Brain pericyte (primary cell): ENCODE data around the gene ESF1.
A peak's percentile ranks its signal among the peaks of the same experiment; 100 is the strongest.

ENCODE experiments used
- DNase-seq: peaks from one replicate; pipeline ENCODE4 v3.0.0-alpha.2; 2012; ENCODE audit warnings: low read depth, low spot score

Gene ESF1, protein sequence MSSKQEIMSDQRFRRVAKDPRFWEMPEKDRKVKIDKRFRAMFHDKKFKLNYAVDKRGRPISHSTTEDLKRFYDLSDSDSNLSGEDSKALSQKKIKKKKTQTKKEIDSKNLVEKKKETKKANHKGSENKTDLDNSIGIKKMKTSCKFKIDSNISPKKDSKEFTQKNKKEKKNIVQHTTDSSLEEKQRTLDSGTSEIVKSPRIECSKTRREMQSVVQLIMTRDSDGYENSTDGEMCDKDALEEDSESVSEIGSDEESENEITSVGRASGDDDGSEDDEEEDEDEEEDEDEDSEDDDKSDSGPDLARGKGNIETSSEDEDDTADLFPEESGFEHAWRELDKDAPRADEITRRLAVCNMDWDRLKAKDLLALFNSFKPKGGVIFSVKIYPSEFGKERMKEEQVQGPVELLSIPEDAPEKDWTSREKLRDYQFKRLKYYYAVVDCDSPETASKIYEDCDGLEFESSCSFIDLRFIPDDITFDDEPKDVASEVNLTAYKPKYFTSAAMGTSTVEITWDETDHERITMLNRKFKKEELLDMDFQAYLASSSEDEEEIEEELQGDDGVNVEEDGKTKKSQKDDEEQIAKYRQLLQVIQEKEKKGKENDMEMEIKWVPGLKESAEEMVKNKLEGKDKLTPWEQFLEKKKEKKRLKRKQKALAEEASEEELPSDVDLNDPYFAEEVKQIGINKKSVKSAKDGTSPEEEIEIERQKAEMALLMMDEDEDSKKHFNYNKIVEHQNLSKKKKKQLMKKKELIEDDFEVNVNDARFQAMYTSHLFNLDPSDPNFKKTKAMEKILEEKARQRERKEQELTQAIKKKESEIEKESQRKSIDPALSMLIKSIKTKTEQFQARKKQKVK

DNA sequence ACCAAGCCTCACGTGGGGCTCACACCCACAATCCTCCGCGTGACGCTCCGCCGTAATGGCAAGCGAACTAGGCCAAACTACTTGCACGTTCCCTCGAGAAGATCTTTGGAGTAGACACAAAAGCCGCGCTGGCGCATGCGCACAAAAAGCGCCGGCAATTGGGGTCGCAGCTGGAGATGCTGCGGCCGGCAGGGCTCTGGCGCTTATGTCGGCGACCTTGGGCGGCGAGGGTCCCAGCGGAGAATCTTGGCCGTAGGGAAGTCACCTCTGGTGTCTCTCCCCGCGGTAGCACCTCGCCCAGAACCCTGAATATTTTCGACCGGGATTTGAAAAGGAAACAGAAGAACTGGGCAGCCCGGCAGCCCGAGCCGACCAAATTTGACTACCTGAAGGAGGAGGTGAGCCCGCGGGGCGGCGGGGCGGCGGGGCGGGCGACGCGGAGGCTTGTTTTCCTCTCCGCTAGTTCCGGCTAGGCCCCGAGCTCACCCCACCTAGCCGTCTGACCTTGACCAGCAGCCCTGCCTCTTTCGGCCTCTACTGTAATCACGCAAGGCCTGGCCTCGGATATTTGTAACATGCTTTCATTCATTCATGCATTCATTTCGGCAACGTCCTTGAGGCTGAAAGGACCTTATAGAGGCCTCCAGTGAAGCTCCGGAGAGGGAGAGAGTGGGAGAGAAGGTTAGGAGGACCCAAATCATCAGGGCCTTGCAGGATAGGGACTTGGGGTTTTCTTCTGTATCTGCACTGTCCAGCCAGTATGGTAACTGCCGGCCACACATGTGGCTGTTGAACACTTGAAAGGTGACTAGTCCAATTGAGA is at the start of gene ESF1, which contains the start of gene NDUFAF5:
TSS of gene ESF1 (minus strand) at position 27 of the 823 bp plus-strand sequence. CDS start 1,779 bp downstream, outside the sequence.
TSS of gene NDUFAF5 (plus strand) at position 136 of the 823 bp plus-strand sequence. CDS start at position 177, 41 bp downstream.
- DNase-seq: peak; percentile 88

DNA sequence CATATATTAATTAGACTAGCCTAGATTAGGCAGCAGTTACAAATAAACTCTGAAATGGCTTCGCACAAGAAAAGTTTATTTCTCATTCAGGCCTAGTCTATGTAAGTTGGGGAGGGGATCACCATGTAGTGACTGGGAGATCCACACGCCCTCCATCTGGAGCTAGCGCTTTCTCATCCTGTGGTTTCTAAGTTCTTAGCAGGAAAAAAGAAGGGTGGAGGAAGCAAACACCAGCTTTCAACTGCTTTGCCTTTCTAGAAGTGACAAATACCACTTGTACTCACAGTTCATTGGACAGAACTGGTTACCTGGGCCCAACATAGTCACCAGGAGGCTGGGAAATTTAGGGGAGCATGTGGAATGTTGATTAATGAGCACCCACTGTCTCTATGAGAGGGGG is 46.8 kb upstream of the ESF1 start:
- DNase-seq: no peak

DNA sequence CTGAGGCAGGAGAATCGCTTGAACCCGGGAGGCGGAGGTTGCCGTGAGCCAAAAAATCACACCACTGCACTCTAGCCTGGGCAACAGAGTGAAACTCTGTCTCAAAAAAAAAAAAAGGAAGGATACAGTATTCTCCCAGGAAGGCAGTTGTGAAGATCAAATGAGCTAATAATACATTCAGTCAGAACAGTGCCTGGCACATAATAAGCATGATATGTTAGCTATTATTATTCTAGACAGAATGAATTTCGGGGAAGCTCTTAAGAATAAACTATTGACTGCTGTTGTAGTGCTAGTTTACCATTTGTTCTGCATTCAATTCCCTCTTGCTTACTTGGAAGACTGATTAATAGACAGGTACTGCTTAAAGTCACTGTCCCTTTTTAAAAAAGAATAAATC is 40.7 kb upstream of the ESF1 start:
- no peak for DNase-seq

DNA sequence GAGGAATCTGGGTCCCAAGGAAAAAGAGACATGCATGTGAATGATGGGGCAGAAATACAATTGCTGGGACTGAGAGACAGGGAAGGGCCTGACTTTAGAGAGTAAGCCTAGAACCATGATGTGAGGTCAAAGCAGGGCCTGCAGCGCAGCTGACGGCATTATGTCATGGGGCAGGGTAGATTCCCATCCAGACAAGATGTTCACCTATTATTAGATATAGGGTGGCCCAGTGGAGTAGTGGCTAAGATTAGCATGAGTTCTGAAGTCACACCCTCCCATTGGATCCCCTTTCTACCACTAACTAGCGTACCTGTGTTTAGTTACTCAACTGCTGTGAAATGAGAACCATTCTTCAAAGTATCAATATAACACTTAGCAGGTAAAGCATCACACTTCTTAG is 39.7 kb upstream of the ESF1 start:
- DNase-seq: no peak

DNA sequence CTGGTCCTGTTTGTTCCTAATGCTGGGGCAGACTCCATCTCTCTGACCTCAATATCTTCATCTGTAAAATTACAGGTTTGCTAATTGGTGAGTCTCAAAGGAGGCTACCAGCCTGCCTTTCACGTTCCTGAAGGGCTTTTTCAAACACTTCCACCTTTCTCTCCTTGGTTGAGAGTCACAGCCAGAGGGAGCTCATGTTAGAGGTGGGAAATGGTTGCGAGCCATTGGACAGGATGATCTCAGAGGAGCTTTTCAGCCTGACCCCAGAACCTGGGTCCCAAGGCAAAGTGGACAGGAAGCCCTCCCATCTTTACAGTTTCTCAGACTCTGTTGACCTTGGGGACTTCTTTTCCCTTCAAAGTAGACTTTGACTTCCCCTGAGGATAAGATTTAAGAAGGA is 37.7 kb upstream of the ESF1 start:
- DNase-seq: no peak

DNA sequence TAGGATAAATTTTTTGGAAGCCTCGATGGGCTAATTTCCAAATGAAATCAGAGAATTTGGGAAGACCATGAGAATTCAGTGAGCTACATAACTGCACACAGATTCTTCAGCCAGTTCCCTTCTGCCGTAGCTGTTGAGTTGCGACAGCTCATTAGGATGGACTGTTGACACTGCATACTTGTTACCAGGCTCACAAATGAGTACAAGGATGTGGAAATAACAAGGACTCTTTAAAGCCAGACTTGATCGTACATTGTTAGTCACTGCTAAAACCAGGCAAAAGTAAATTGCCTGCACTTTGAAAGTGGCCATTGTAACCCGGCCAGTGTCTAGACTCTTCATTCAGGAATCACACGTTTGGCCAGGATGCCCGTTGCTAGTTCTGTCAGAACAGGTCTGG is 37.2 kb upstream of the ESF1 start:
- no peak for DNase-seq

DNA sequence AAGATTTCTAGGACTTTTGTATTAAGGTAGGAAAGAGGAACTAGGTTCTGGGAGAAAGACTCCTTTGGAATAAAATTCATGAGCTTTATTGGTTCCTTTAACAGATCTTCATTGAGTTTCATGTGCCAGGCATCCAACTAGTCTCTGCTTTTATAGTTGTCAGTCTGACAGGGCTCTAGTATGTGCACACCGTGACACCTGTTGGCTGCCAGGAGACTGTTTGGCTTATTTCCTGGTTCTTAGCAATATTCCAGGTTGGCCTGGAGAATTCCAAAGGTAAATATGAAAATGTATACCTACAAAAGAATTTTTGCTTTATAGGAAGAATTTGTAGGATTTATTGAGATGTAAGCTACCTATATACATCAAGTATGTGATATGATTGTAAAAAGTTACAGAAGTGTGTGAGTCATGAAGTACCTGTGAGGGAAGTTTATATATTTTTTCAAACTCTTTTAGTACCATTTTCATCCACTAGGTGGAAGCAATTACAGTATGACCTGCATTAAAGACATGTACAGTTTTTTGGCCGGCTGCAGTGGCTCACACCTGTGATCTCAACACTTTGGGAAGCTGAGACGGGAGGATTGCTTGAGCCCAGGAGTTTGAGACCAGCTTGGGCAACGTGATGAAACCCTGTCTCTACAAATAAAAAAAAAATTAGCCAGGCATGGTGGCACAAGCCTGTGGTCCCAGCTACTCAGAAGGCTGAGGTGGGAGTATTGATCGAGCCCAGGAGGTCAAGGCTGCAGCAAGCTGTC is 35.3 kb upstream of the ESF1 start:
- peak; percentile 5 for DNase-seq

DNA sequence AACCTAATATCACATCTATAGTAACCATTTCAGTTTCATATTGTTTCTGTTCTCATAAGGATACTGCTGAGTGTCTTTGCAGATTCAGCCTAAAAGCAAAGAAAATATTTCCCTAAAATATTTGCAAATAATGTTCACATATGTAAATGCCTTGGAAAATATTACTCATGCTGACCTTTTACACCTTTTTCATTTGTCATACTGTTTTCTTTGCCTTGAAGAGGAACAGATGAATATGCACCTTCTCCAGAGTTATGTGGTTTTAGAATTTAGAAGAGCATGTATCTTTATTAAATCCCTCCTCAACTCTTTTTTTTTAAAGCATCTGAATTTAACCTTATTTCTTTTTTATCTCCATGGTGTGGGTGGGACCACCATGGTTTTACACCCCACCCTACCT is 32.6 kb upstream of the ESF1 start:
- no peak for DNase-seq

DNA sequence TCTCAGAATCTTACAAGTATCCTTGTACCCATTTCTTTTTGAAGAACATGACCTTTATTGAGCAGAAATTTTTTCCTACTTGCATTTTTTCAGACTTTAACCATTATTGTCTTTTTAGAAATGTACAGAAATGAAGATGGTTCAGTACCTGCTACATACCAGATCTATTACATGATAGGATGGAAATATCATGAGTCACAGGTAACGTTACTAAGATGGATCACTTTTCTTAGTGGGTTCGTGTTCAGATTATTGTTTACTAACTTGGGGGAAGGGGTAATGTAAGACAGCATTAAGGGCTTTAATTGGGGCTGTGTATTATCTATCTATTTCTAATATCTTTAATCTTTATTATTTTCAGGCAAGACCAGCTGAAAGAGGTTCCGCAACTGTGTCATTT is 32.0 kb upstream of the ESF1 start:
- no peak for DNase-seq

DNA sequence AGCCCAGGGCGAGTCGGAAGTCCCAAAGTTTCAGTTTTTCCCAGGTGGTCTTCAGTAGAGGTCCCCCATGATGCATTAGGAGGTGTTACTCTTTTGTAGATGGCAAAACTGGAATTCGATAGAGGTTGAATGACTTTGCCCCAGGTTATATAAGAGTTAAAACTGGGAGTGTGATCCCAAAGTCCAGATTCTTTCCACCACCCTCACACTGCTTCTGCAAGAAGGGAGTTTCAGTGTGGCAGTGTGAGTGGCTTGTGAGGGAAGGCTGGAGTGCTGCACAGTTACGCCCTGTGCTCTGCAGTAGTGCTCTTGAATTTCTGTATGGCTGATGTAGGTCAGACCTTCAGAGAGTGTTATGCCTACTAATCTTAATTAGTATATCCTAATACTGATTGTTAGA is 30.0 kb upstream of the ESF1 start:
- no peak for DNase-seq

DNA sequence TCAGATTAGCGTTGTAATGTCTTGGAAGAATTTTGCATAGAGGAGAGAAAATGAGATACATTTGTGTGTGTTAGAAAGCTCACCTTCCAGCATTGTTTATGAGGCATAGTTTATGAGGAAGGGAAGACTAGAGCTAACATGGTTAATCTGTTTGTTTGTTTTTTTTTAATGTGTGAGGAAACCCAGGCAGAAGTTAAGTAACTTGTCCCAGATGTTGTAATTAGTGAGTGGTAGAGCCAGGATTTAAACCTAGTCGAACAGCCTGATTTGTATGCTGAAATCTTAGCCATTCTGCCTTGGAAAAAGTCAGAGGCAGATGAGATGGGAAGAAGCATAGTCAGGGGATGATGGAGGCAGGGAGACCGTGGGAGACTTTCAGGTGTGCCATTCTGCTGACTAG is 29.2 kb upstream of the ESF1 start:
- DNase-seq: no peak

DNA sequence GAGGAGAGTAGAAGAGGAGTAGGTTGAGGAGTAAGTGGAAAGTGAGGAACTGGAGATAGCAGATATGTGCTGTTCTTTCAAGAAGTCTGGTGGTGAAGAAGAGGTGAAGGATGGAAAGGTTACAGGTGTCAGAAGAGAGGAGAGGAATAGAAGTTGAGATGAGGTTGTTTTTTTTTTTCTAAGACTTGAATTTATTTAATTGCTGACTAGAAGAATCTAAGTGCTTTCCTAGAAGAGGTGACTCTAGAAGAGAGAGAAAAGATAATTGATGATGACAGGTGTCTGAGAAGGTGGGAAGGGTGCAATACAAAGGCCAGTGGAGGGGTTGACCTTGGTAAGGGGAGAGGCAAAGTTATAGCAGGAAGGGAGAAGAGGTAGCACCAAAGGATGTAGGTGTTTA is 25.7 kb upstream of the ESF1 start:
- no peak for DNase-seq

DNA sequence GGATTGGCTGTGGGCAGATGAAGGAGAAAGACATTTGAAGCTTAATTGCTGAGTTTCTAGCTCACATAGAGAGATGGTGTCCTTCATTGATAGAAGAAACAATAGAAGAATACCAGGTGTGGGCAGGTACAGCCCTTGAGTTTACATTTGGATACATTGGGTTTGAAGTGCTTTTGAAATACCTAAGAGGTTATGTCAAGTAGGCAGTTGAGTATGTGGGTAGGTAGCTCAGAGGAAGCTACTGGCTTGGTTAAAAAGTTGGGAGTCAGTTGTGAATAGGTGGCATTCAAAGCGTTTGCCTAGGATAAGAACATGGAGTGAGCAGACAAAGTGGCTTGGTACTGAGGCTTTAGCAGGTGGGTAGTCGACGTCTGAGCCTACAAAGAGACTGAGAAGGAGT is 25.1 kb upstream of the ESF1 start:
- DNase-seq: no peak

DNA sequence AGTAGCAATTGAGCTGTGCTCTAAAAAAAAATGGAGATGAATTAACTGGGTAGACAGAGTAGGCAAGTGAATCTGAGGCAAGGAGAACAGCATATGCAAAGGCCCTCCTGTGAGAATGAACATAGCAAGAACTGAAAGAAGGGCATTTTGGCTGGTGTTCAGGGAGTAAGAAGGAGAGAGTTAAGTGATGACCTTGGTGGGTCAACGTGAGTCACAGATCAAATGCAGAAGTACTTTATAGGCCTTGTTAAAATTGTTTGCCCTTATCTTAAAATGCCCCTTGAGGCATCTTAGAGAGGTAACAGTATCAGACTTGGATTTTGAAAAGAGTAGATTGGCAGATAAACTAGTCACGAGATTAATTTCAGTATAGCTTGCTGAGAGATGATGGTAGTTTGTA is 24.7 kb upstream of the ESF1 start:
- DNase-seq: no peak

DNA sequence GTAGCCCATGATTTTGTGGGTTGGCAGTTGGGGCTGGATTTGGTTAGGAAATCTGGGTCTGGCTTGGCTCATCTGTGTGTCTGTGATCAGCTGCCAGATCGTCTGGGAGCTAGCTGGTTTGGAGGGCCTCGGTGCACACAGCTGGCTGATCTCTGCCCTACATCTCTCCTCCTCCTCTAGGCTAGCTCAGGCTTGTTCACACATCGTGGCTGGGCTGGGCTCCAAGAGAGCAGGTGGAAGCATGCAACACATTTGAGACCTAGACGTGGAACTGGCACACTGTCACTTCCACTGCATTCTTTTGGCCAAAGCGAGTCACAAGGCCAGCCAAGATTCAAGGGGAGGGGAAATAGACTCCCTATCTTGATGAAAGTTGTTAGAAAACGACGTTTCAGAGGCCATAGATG is 16.0 kb upstream of the ESF1 start:
- no peak for DNase-seq

DNA sequence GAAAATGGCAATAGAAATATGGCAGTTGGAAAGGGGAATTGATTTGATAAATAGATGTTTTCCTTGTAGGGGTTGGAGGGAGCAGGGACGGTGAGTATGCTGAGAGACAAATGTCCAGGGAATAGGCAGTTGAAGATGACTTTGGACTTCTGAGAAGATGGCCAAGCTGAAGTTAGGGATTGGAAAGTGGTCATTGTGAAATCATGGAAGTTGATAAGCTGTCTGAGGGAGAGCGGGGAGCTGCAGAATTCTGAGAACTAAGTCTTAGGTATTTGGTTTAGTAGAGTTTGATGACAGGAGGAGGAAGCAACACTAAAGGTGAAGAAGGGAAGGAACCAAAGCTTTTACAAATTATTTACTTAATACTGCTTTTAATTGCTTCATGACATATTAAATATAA is 15.3 kb upstream of the ESF1 start:
- no peak for DNase-seq

DNA sequence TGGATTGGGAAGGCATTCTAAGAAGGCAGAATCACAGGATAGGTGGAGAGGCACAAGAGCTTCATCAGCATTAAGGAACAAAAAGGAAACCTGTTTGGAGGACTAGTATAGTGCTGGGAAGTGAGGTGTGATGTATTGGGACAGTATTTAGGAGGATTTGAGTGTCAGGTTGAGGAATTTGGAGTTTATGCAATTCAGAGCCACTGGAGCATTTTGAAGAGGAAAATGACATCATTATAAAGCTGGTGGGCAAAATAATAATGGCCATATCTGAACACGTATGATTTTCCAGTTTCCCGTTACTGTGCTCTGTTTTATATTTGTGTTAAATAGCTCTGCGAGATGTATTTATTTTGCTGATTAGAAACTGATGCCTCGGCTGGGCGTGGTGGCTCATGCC is 14.3 kb upstream of the ESF1 start:
- DNase-seq: no peak

DNA sequence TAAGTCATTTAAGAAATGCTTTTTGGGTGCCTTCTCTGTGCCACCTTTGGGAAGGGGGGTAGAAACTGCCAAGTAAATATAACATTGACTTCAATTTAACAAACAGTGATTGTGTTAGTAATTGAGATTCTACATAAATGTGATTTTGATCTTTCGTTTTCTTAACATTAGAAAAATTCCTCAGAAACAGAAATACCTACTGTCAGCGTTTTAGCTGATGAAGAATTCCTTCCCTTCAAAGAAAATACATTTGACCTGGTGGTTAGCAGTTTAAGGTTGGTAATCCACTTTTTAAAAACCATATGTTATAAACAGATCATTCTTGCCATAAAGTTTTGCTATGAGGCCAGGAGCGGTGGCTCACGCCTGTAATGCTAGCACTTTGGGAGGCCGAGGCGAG is 9.9 kb upstream of the ESF1 start:
- DNase-seq: no peak

DNA sequence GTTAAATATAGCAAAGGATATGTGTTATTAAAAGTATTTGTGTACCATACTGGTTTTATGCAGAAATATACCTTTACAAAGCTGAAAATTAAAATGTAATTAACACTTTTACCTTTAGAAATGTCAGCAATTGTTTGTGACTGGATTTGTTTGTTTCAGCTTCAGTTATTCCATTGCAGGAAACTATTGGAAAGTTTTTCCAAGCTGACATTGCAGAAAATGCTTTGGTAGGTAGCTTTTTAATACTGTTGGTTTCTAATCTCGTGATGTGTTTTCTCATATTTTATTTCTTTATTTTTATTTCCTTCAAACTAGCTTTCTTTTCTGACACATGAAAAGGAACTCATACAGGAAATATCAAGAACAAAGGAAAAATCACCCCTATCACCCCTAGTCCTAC is 8.3 kb upstream of the ESF1 start:
- DNase-seq: no peak

DNA sequence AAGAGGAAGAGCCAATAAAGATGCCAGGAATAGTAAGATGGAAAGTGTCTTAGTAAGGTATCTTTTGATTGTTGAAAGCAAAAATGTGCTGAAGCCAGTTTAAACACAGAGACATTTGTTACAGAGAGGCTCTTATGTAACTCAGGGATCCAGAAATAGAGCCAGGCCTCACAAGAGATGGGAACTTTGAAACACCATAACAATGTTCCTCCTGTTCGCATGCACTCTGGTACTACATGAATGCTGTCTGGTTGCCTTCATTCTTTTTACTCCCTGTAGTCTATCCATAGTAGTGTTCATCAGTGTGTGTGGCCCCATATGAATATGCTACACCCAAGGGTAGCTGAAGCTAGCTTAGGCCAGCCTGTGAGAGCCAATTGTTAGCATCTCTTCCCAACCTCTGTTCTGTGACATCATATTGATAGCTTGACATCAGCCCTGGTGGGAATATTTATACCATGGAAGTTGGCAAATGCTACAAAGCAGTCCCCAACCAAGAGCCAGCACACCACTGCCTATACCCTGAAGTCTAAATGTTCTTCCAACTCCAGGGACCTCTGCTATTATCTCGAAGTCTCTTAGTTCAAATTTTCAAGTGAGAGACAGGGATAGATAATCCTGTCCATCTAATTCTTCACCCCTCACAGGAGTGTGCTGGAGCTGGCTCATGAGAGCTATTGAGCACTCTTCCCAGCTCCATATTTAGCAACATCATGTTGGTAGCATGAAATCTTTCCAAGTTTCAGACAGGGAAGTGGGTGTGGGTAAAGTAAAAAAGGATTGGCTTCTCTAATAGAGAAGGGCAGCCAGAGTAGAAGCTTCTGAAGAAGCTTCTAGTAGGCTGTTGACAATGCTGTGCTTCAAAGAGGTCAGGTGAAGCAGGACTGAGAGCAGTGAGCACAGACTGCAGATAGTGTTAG is 7.1 kb upstream of the ESF1 start:
- DNase-seq: no peak
